ENCODE measurements around the gene GLB1L3. TPM values are rescaled to one million over a fixed set of nuclear protein-coding genes. Genes with fewer than 3 reads are reported as not detected.

The GLB1L3 gene
- total and polyA plus RNA-seq, 2 donors, result 0.11 to 0.13 TPM

GRCh38 chr11:134355136-134355535, 79.0 kb downstream of the GLB1L3 start:
- Histone ChIP-seq H3K4me3 (ENCODE audit: low read depth, low read length) (no peak overlapping the region), H3K36me3 (ENCODE audit: insufficient read depth) (no peaks in the 10 kb centered on the region), H3K27ac (ENCODE audit: low read depth) (no peak overlapping the region), H3K4me1 (ENCODE audit: insufficient read depth) (no peaks in the 10 kb centered on the region)
- 50% methylated on average over 2 of the region's 2 CpGs for WGBS
- no peak for DNase-seq (ENCODE audit: extremely low spot score)

DNA sequence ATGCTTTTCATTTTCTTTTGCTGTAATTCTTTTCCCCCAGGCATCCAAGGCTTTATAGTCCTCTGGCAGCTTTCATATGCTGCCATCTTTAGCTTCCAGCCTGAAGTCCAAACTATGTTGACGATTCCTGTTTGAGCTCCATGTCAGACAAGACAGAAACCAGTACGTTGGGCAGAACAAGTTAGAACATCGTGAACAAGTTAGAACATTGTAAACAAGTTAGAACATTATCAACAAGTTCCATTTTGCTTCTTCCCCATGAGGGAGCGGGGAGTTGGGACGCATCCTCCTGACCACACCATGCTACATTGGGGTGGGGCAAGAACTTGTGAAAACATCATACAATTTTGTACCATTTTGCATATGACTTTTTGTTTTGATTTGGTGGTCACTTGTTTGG, 79.5 kb downstream of the GLB1L3 start:
- no peaks in the 10 kb centered on the region for H3K4me1 ChIP-seq (ENCODE audit: insufficient read depth)
- WGBS, result 68% methylated on average over 5 of the region's 5 CpGs
- no peak overlapping the region for H3K27ac ChIP-seq (ENCODE audit: low read depth)
- H3K4me3 ChIP-seq (ENCODE audit: low read depth, low read length), result no peak overlapping the region
- DNase-seq (ENCODE audit: extremely low spot score), result no peak
- no peaks in the 10 kb centered on the region for H3K36me3 ChIP-seq (ENCODE audit: insufficient read depth)

GRCh38 chr11:134356656-134357544, 80.7 kb downstream of the GLB1L3 start:
- Histone ChIP-seq H3K4me1 (ENCODE audit: insufficient read depth) (no peaks in the 10 kb centered on the region), H3K4me3 (ENCODE audit: low read depth, low read length) (no peak overlapping the region), H3K27ac (ENCODE audit: low read depth) (no peak overlapping the region), H3K36me3 (ENCODE audit: insufficient read depth) (no peaks in the 10 kb centered on the region)
- no peak for DNase-seq (ENCODE audit: extremely low spot score)
- WGBS, result 91% methylated on average over 21 of the region's 21 CpGs

DNA sequence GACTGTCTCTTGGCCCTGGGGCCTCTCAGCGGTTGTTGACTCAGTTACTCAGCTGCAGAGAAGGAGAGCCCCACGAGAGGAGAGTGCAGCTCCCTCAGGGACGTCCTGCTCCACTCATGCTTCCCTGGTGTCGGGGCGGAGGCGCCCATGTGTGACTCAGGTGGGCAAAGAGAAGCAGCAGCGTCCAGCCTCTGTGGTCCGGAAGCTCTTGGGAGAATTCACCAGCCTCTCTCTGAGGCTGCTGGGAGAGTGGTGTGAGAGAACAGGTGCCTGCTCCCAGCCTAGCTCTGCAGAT, 81.3 kb downstream of the GLB1L3 start:
- H3K36me3 ChIP-seq (ENCODE audit: insufficient read depth), result no peaks in the 10 kb centered on the region
- 89% methylated on average over 8 of the region's 8 CpGs for WGBS
- no peak overlapping the region for H3K4me3 ChIP-seq (ENCODE audit: low read depth, low read length)
- H3K27ac ChIP-seq (ENCODE audit: low read depth), result no peak overlapping the region
- no peak for DNase-seq (ENCODE audit: extremely low spot score)
- no peaks in the 10 kb centered on the region for H3K4me1 ChIP-seq (ENCODE audit: insufficient read depth)

GRCh38 chr11:134358165-134358855, 82.1 kb downstream of the GLB1L3 start:
- no peaks in the 10 kb centered on the region for H3K36me3 ChIP-seq (ENCODE audit: insufficient read depth)
- no peaks in the 10 kb centered on the region for H3K4me1 ChIP-seq (ENCODE audit: insufficient read depth)
- no peak overlapping the region for H3K27ac ChIP-seq (ENCODE audit: low read depth)
- no peak overlapping the region for H3K4me3 ChIP-seq (ENCODE audit: low read depth, low read length)
- 88% methylated on average over 27 of the region's 27 CpGs for WGBS
- DNase-seq (ENCODE audit: extremely low spot score), result no peak

DNA sequence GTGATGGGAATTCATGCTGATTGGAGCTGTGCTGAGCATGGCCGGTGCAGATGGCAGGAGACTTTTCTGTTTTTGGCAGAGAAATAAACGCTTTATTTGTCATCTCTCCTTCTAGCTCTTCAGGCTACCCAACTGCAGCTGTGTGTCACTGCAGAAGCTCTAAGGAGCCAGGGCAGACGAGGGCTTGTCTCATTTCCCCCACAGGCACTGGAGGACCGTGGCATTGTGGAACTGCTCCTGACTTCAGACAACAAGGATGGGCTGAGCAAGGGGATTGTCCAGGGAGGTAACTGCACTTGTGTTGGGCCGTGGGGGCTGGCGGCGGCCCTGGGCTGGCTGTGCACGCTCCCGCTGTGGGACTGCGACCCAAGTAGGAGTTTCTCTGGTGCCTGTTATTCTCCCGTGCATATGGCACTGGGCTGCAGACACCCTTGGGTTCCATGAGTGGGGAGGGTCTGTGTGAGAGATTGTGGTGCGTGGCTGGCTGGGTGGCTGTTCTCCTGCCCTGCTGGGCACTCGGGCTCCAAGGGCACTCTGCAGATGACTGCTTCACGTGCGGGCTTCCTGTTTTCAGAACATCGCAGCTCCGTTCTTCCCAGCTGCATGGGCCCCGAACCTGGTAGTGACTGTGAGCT, 82.8 kb downstream of the GLB1L3 start:
- Histone ChIP-seq H3K4me3 (ENCODE audit: low read depth, low read length) (no peak overlapping the region), H3K4me1 (ENCODE audit: insufficient read depth) (no peaks in the 10 kb centered on the region), H3K27ac (ENCODE audit: low read depth) (no peak overlapping the region), H3K36me3 (ENCODE audit: insufficient read depth) (no peaks in the 10 kb centered on the region)
- DNase-seq (ENCODE audit: extremely low spot score), result no peak
- WGBS, result 89% methylated on average over 18 of the region's 18 CpGs

- no peak for DNase-seq (ENCODE audit: extremely low spot score)
- no peak overlapping the region for H3K27ac ChIP-seq (ENCODE audit: low read depth)
- H3K36me3 ChIP-seq (ENCODE audit: insufficient read depth), result no peaks in the 10 kb centered on the region
- 88% methylated on average over 10 of the region's 10 CpGs for WGBS
- no peak overlapping the region for H3K4me3 ChIP-seq (ENCODE audit: low read depth, low read length)
- H3K4me1 ChIP-seq (ENCODE audit: insufficient read depth), result no peaks in the 10 kb centered on the region
These were observed 83.5 kb downstream of the GLB1L3 start for GRCh38 chr11:134359646-134360045.

- Histone ChIP-seq H3K27ac (ENCODE audit: low read depth) (no peak overlapping the region), H3K4me3 (ENCODE audit: low read depth, low read length) (no peak overlapping the region), H3K36me3 (ENCODE audit: insufficient read depth) (no peaks in the 10 kb centered on the region), H3K4me1 (ENCODE audit: insufficient read depth) (no peaks in the 10 kb centered on the region)
- 27% methylated on average over 30 of the region's 30 CpGs for WGBS
- no peak for DNase-seq (ENCODE audit: extremely low spot score)
These were observed 84.1 kb downstream of the GLB1L3 start for GRCh38 chr11:134360050-134360835.

- 77% methylated on average over 26 of the region's 26 CpGs for WGBS
- H3K4me3 ChIP-seq (ENCODE audit: low read depth, low read length), result no peak overlapping the region
- no peaks in the 10 kb centered on the region for H3K4me1 ChIP-seq (ENCODE audit: insufficient read depth)
- DNase-seq (ENCODE audit: extremely low spot score), result no peak
- H3K36me3 ChIP-seq (ENCODE audit: insufficient read depth), result no peaks in the 10 kb centered on the region
- H3K27ac ChIP-seq (ENCODE audit: low read depth), result no peak overlapping the region
These were observed 85.5 kb downstream of the GLB1L3 start for GRCh38 chr11:134361661-134362060.

GRCh38 chr11:134362192-134362901, 86.2 kb downstream of the GLB1L3 start:
- Histone ChIP-seq H3K4me3 (ENCODE audit: low read depth, low read length) (no peak overlapping the region), H3K4me1 (ENCODE audit: insufficient read depth) (no peaks in the 10 kb centered on the region), H3K36me3 (ENCODE audit: insufficient read depth) (no peaks in the 10 kb centered on the region), H3K27ac (ENCODE audit: low read depth) (no peak overlapping the region)
- no peak for DNase-seq (ENCODE audit: extremely low spot score)
- WGBS, result 88% methylated on average over 32 of the region's 32 CpGs

DNA sequence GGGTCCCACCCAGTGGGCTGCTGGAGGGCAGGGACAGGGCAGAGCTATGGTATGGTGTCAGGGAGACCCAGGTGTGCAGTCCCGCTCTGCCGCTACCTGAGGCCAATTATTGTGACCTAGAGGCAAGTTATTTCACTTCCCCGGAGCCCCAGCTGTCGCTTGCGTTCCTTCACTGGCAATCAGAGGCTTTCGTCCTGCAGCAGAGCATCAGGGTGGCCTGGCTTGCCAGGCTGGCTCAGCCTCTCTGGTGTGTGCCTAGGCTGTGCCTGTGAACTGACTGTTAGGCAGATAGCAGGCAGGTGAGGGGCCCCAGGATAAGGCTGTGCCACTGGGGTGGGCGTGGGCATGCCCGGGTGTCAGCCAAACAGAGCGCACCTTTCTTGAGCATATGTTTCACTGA, 87.0 kb downstream of the GLB1L3 start:
- Histone ChIP-seq H3K27ac (ENCODE audit: low read depth) (no peak overlapping the region), H3K4me1 (ENCODE audit: insufficient read depth) (no peaks in the 10 kb centered on the region), H3K36me3 (ENCODE audit: insufficient read depth) (no peaks in the 10 kb centered on the region), H3K4me3 (ENCODE audit: low read depth, low read length) (no peak overlapping the region)
- no peak for DNase-seq (ENCODE audit: extremely low spot score)
- WGBS, result 87% methylated on average over 9 of the region's 9 CpGs

DNA sequence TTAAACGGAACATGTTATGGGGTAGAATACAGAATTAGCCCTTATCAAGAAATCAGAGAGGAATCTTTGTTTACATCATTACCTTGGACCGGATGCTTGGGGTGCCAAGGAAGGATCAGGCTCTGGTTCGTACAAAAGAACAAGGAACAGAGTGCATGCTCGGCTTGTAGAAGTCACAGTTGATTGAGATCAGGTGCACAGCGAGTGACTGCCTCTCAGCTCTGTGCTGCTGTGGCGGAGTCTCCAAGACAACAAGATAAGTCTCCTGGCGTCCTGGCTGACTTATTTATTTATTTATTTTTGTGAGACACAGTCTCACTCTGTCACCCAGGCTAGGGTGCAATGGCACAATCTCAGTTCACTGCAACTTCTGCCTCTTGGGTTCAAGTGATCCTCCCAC, 87.4 kb downstream of the GLB1L3 start:
- Histone ChIP-seq H3K4me1 (ENCODE audit: insufficient read depth) (no peaks in the 10 kb centered on the region), H3K4me3 (ENCODE audit: low read depth, low read length) (no peak overlapping the region), H3K36me3 (ENCODE audit: insufficient read depth) (no peaks in the 10 kb centered on the region), H3K27ac (ENCODE audit: low read depth) (no peak overlapping the region)
- WGBS, result 52% methylated on average over 7 of the region's 7 CpGs
- DNase-seq (ENCODE audit: extremely low spot score), result no peak

- H3K4me1 ChIP-seq (ENCODE audit: insufficient read depth), result no peaks in the 10 kb centered on the region
- DNase-seq (ENCODE audit: extremely low spot score), result no peak
- H3K27ac ChIP-seq (ENCODE audit: low read depth), result no peak overlapping the region
- WGBS, result 82% methylated on average over 9 of the region's 9 CpGs
- H3K4me3 ChIP-seq (ENCODE audit: low read depth, low read length), result no peak overlapping the region
- H3K36me3 ChIP-seq (ENCODE audit: insufficient read depth), result no peaks in the 10 kb centered on the region
These were observed 88.1 kb downstream of the GLB1L3 start for GRCh38 chr11:134364261-134364660.

Measured in urinary bladder (tissue), 4 donors.